Thymus (tissue), 11 donors: ENCODE results near the gene GSE1. TPM values are rescaled to one million over a fixed set of nuclear protein-coding genes. Genes with fewer than 3 reads are reported as not detected.

Experiments used
- DNase-seq, 9 donors: peaks; one replicate each; pipeline ENCODE4 v3.0.0-alpha.2; 2013; ENCODE audit warnings: low spot score in 9 of 9, low read depth in 6 of 9, missing footprints in 1 of 9
- H3K27ac ChIP-seq, 2 donors: one replicate each; pipeline ENCODE4 v1.5.1; 2013; ENCODE audit warnings: control low read depth in 1 of 2, low read depth in 1 of 2, low read length in 1 of 2, mild to moderate bottlenecking in 1 of 2, moderate library complexity in 1 of 2
- H3K27me3 ChIP-seq, 2 donors: one replicate each; pipeline ENCODE4 v1.5.1; 2013; ENCODE audit warnings: low read length in 1 of 2; ENCODE audit not compliant: control insufficient read depth in 2 of 2, insufficient read depth in 1 of 2
- H3K36me3 ChIP-seq, 2 donors: one replicate each; pipeline ENCODE4 v1.5.1; 2013; ENCODE audit warnings: low read length in 1 of 2, mild to moderate bottlenecking in 1 of 2, moderate library complexity in 1 of 2; ENCODE audit not compliant: control insufficient read depth in 2 of 2, insufficient read depth in 2 of 2
- H3K4me1 ChIP-seq, 2 donors: one replicate each; pipeline ENCODE4 v1.5.1; 2013; ENCODE audit warnings: low read length in 2 of 2; ENCODE audit not compliant: control insufficient read depth in 2 of 2, insufficient read depth in 2 of 2
- H3K4me3 ChIP-seq, 2 donors: one replicate each; pipeline ENCODE4 v1.5.1; 2013; ENCODE audit warnings: low read length in 2 of 2, control low read depth in 1 of 2, mild to moderate bottlenecking in 1 of 2
- H3K9me3 ChIP-seq, 2 donors: one replicate each; pipeline ENCODE4 v1.5.1; 2013; ENCODE audit warnings: low read length in 1 of 2, mild to moderate bottlenecking in 1 of 2; ENCODE audit not compliant: control insufficient read depth in 2 of 2, insufficient read depth in 1 of 2
- WGBS: extraction: QIAGEN DNeasy Blood & Tissue Kit; methylation state at CpG from one replicate; pipeline ENCODE4 v1.1.7; 2013; 5-methylcytosine and 5-hydroxymethylcytosine counted together
- polyA plus RNA-seq: library from polyadenylated mRNA; stranded (reverse); fragments of 200-250 nt; gene quantifications from one replicate; pipeline ENCODE4 v1.2.3, GENCODE V29; 2013
- total RNA-seq: library from RNA; stranded (reverse); fragments of 120-200 nt; gene quantifications from one replicate; pipeline ENCODE4 v1.2.4, GENCODE V29; 2013
- donor health status: healthy.

GSE1 gene
- total and polyA plus RNA-seq, 2 donors: 29.9 to 32.4 TPM

GRCh38 chr16:85606904-85607303 lies 6.2 kb upstream of the GSE1 start:
- H3K27me3 ChIP-seq: no peaks in the 10 kb centered on the region
- peak overlapping the region in 1 of 2 donors; percentile 61 for H3K27ac ChIP-seq
- H3K9me3 ChIP-seq: peaks cover 0 to 8% of the 10 kb centered on the region in 2 donors
- peak overlapping the region; percentile 1 to 5 for H3K4me3 ChIP-seq
- WGBS: 41% methylated on average over 7 of the region's 7 CpGs
- peaks cover 10 to 28% of the 10 kb centered on the region in 2 donors for H3K36me3 ChIP-seq
- DNase-seq: no peak
- H3K4me1 ChIP-seq: peaks cover 45 to 90% of the 10 kb centered on the region in 2 donors

- Histone ChIP-seq H3K4me3 (peak overlapping the region; percentile 1 to 5), H3K27ac (peak overlapping the region in 1 of 2 donors; percentile 61), H3K27me3 (no peaks in the 10 kb centered on the region), H3K4me1 (peaks cover 45 to 88% of the 10 kb centered on the region in 2 donors), H3K9me3 (peaks cover 0 to 8% of the 10 kb centered on the region in 2 donors), H3K36me3 (peaks cover 10 to 28% of the 10 kb centered on the region in 2 donors)
- whole genome bisulfite sequencing: 5% methylated on average over 21 of the region's 21 CpGs
- peak in 5 of 9 donors; percentile 35 to 75 (median 56) for DNase-seq
Measured at GRCh38 chr16:85607321-85607765, 5.8 kb upstream of the GSE1 start.

DNA sequence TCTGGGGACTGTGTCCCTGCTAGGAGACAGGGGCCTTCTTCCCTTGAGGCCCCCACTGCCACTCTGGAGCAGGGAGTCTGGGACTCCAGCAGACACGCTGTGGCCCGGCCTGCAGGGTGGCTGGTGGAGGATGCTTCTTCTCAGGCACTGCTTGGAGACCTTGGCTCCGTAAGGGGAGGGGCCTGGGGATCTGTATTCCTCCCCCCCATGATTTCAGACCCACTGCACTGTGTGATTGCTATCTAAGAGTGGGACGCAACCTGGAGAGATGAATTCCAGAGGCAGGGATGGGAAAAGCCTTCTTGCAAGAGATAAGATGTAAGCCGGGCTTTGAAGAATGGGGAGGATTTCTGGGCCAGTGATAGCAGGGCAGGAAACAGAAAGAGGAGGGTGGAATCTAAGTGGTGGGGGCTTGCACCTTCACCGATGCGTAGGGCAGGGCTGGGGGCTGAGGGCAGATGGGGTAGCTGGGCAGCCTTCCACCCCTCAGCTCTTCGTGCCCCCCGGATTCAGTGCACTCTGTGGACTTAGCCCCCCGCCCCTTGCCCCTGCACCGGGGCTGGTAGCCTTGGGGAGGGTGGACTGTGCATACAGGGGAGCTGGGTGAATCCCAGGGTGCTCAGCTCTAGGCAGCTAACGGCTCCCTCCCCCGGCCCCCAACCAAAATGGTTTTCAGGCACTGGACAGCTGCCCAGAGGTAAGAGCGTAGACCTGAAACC lies 5.2 kb upstream of the GSE1 start:
- Histone ChIP-seq H3K27ac (peak overlapping the region in 1 of 2 donors; percentile 61), H3K27me3 (no peaks in the 10 kb centered on the region), H3K9me3 (peaks cover 0 to 4% of the 10 kb centered on the region in 2 donors), H3K36me3 (peaks cover 10 to 28% of the 10 kb centered on the region in 2 donors), H3K4me3 (no peak overlapping the region), H3K4me1 (peaks cover 39 to 87% of the 10 kb centered on the region in 2 donors)
- WGBS: 82% methylated on average over 14 of the region's 14 CpGs
- peak in 1 of 9 donors; percentile 48 for DNase-seq

- no peak overlapping the region for H3K4me3 ChIP-seq
- peaks cover 0 to 3% of the 10 kb centered on the region in 2 donors for H3K9me3 ChIP-seq
- H3K36me3 ChIP-seq: peaks cover 10 to 28% of the 10 kb centered on the region in 2 donors
- no peaks in the 10 kb centered on the region for H3K27me3 ChIP-seq
- no peak for DNase-seq
- 89% methylated on average over 11 of the region's 11 CpGs for WGBS
- no peak overlapping the region for H3K27ac ChIP-seq
- peaks cover 39 to 81% of the 10 kb centered on the region in 2 donors for H3K4me1 ChIP-seq
Measured at GRCh38 chr16:85608515-85608885, 4.6 kb upstream of the GSE1 start.

DNA sequence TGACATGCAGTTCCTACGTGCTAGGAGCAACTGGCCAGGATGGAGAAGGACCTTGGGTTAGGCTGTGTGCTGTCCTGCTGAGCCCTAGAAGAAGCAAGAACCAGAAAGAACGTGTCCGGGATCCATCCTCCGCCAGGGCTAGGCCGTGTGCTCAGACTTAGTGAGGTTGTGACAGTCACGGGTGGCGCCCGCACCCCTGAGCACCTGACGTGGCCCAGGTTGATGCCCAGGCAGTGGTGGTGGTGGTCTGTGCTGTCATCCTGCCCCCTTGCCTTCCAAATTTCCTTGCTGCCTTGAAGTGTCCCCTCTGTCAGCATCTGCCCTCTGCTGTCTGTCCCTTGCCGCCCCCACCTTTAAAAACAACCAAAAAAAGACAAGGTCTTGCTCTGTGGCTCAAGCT lies 4.2 kb upstream of the GSE1 start:
- Histone ChIP-seq H3K27me3 (no peaks in the 10 kb centered on the region), H3K27ac (no peak overlapping the region), H3K4me1 (peaks cover 39 to 78% of the 10 kb centered on the region in 2 donors), H3K4me3 (no peak overlapping the region), H3K9me3 (peaks cover 0 to 3% of the 10 kb centered on the region in 2 donors), H3K36me3 (peaks cover 10 to 28% of the 10 kb centered on the region in 2 donors)
- DNase-seq: no peak
- WGBS: 96% methylated on average over 10 of the region's 10 CpGs

DNA sequence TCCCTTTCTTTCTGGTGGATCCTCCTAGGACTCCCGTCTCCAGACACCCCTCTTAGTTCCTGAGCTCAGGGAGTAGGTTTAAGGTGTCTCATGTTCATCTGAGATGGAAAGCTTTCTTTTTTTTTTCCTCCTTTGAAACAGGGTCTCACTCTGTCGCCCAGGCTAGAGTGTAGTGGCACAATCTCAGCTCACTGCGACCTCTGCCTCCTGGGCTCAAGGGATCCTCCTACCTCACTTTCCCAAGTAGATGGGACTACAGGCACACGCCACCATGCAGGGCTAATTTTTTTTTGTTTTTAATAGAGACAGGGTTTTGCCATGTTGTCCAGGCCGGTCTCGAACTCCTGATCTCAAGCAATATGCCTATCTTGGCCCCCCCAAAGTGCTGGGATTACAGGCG lies 3.6 kb upstream of the GSE1 start:
- H3K27ac ChIP-seq: peak overlapping the region in 1 of 2 donors; percentile 84
- peaks cover 39 to 74% of the 10 kb centered on the region in 2 donors for H3K4me1 ChIP-seq
- no peak overlapping the region for H3K4me3 ChIP-seq
- DNase-seq: no peak
- H3K36me3 ChIP-seq: peaks cover 10 to 25% of the 10 kb centered on the region in 2 donors
- 95% methylated on average over 7 of the region's 7 CpGs for WGBS
- H3K9me3 ChIP-seq: peaks cover 0 to 3% of the 10 kb centered on the region in 2 donors
- H3K27me3 ChIP-seq: no peaks in the 10 kb centered on the region

DNA sequence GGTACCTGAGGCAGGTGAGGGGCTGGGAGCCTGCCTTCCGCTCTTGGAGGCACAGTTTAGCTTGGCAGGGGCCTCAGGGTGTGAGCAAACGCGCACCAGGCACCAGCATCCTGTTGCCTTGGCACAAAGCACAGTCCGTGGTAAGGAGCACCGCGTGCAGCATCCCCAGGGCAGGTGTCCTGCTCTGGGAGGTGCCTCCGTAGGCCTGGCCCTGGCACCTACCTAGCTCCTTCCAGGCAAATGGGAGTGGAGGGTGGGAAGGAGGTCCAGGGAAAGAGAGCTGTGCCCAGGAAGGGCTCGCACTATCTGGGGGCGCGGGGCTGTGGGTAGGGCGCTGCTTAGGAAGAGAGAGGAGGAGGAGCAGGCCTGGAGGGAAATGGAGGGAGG lies 3.1 kb upstream of the GSE1 start:
- H3K9me3 ChIP-seq: peaks cover under 1 to 3% of the 10 kb centered on the region in 2 donors
- peak overlapping the region; percentile 1 to 20 for H3K4me3 ChIP-seq
- H3K27ac ChIP-seq: peak overlapping the region in 1 of 2 donors; percentile 84
- peaks cover 10 to 24% of the 10 kb centered on the region in 2 donors for H3K36me3 ChIP-seq
- peak in 3 of 9 donors; percentile 23 to 48 (median 45) for DNase-seq
- no peaks in the 10 kb centered on the region for H3K27me3 ChIP-seq
- H3K4me1 ChIP-seq: peaks cover 42 to 77% of the 10 kb centered on the region in 2 donors
- 15% methylated on average over 11 of the region's 11 CpGs for WGBS

DNA sequence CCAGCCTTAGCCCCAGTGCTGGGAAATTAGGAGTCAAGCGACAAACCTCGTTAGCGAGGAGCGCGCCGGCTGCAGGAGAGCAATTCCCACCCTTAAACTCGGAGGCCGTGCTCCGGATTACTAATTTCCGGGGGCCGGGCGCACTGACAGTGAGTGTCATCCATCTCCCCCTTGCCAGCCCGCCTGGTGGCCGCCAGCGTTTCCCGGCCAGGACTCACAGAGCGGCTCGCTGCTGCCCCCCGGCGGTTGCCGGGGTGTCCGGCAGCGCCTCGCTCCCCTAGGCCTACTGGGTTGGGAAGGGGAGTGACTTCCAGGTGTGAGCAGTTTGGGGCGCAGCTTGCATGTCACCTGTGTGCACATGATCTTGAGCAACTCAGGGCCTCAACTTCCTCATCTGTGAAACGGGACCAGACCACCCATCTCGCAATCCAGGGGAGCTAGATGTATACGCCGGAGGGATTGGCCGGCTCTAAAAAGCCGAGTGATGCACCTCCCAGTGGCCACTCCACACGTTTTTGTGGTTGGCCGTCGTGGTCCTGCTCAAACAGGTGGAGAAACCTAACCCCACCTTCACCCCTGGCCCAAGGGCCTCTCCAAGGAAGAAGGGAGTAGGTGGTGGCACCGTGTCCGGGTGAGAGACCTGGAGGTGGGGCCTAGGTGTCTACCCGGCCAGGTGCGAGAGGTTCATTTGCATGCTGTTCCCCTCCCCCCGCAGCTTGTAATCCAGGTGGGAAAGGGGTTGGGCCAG lies 2.5 kb upstream of the GSE1 start:
- H3K36me3 ChIP-seq: peaks cover 10 to 18% of the 10 kb centered on the region in 2 donors
- peaks cover 1 to 3% of the 10 kb centered on the region in 2 donors for H3K9me3 ChIP-seq
- DNase-seq: peak in 6 of 9 donors; percentile 77 to 92 (median 88)
- WGBS: 6% methylated on average over 39 of the region's 39 CpGs
- peak overlapping the region; percentile 66 to 84 for H3K27ac ChIP-seq
- no peaks in the 10 kb centered on the region for H3K27me3 ChIP-seq
- peaks cover 46 to 77% of the 10 kb centered on the region in 2 donors for H3K4me1 ChIP-seq
- H3K4me3 ChIP-seq: peak overlapping the region; percentile 32 to 87

DNA sequence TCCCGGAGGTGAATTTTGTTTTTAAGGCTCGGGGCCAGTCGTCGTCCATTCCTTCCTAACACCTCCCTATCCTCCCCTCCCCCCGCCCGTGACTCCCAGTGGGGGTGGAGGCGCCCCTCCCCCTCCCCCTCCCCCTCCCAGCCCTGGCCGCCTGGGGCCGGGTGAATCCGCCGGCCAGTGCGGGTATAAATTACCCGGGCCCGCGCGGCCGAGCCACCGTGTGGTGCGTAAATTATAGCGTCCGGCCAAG lies 2.0 kb upstream of the GSE1 start:
- peaks cover 5 to 13% of the 10 kb centered on the region in 2 donors for H3K36me3 ChIP-seq
- peak overlapping the region; percentile 88 to 91 for H3K27ac ChIP-seq
- no peak for DNase-seq

More for the DNA sequence above, 2.0 kb upstream of the GSE1 start:
- H3K27me3 ChIP-seq: no peaks in the 10 kb centered on the region
- peak overlapping the region; percentile 87 for H3K4me3 ChIP-seq
- H3K4me1 ChIP-seq: peaks cover 46 to 77% of the 10 kb centered on the region in 2 donors
- 3% methylated on average over 21 of the region's 21 CpGs for WGBS
- peaks cover 1 to 5% of the 10 kb centered on the region in 2 donors for H3K9me3 ChIP-seq
